SK-N-SH (cell line): ENCODE results near the gene RBM47. TPM values are rescaled to one million over a fixed set of nuclear protein-coding genes. Genes with fewer than 3 reads are reported as not detected.

ENCODE experiments used
- CTCF ChIA-PET: fragments of 300-600, 350-600 bp; formaldehyde crosslinking; extraction: SDS; loops from one replicate; lab custom pipeline; 2021; lab: Yijun Ruan, JAX
- POLR2A ChIA-PET: fragments of 350-600 bp; sonication (Branson Sonifier 250); formaldehyde crosslinking; extraction: SDS; loops from one replicate; lab custom pipeline; 2020; ENCODE audit warnings: antibody characterized with exemption, inconsistent platforms; lab: Yijun Ruan, JAX
- DNase-seq: peaks from one replicate; pipeline ENCODE4 v3.0.0; 2012
- H2AFZ ChIP-seq: fragments of 200-600 bp; sonication (generic); 2 replicates; pipeline ENCODE4 v1.8.1; 2016; ENCODE audit warnings: antibody characterized with exemption, mild to moderate bottlenecking, low read depth
- H3F3A ChIP-seq: fragments of 200-600 bp; sonication (generic); replicated peaks from 2 replicates; pipeline ENCODE3; 2016; ENCODE audit warnings: antibody characterized with exemption, mild to moderate bottlenecking; ENCODE audit not compliant: insufficient read depth
- H3K27ac ChIP-seq, 2 experiments: fragments of 200-500 bp in 1 of 2; fragments of 200-600 bp in 1 of 2; sonication (Bioruptor generic) in 1 of 2; sonication (generic), shearing (Covaris generic) in 1 of 2; 2 replicates each; pipeline versions ENCODE4 v1.5.1 to v1.6.1; 2014 to 2016; ENCODE audit warnings: low read depth in 2 of 2, inconsistent platforms in 1 of 2, low read length in 1 of 2, mild to moderate bottlenecking in 1 of 2, mixed read lengths in 1 of 2
- H3K27me3 ChIP-seq: fragments of 200-600 bp; sonication (generic), shearing (Covaris generic); 2 replicates; pipeline ENCODE4 v1.6.1; 2016; ENCODE audit warnings: mixed run types; ENCODE audit not compliant: insufficient read depth
- H3K36me3 ChIP-seq, 2 experiments: fragments of 200-500 bp in 1 of 2; fragments of 200-600 bp in 1 of 2; sonication (Bioruptor generic) in 1 of 2; sonication (generic) in 1 of 2; replicated peaks in 1 of 2; 2 replicates each; pipeline versions ENCODE3 to v1.5.1; 2014 to 2016; ENCODE audit warnings: low read length in 1 of 2, mild to moderate bottlenecking in 1 of 2; ENCODE audit not compliant: insufficient read depth in 2 of 2, control insufficient read depth in 1 of 2
- H3K4me1 ChIP-seq, 2 experiments: fragments of 200-500 bp in 1 of 2; fragments of 200-600 bp in 1 of 2; sonication (Bioruptor generic) in 1 of 2; sonication (generic), shearing (Covaris generic) in 1 of 2; 2 replicates each; pipeline versions ENCODE4 v1.5.1 to v1.6.1; 2014 to 2016; ENCODE audit warnings: low read depth in 1 of 2, low read length in 1 of 2, mixed run types in 1 of 2; ENCODE audit not compliant: insufficient read depth in 2 of 2, control insufficient read depth in 1 of 2
- H3K4me2 ChIP-seq: fragments of 200-600 bp; sonication (generic), shearing (Covaris generic); 2 replicates; pipeline ENCODE4 v1.6.1; 2017; ENCODE audit warnings: mixed run types
- H3K4me3 ChIP-seq, 2 experiments: fragments of 200-500 bp in 1 of 2; fragments of 200-600 bp in 1 of 2; sonication (Bioruptor generic) in 1 of 2; sonication (generic), shearing (Covaris generic) in 1 of 2; 2 replicates each; pipeline versions ENCODE4 v1.5.1 to v1.8.1; 2014 to 2016; ENCODE audit warnings: low read depth in 2 of 2, inconsistent platforms in 1 of 2, low read length in 1 of 2, mild to moderate bottlenecking in 1 of 2, mixed read lengths in 1 of 2, moderate library complexity in 1 of 2
- H3K79me2 ChIP-seq: fragments of 200-600 bp; sonication (generic); 2 replicates; pipeline ENCODE4 v1.8.1; 2017; ENCODE audit warnings: mild to moderate bottlenecking; ENCODE audit not compliant: insufficient read depth
- H3K9ac ChIP-seq: fragments of 200-600 bp; sonication (generic); 2 replicates; pipeline ENCODE4 v1.6.1; 2017; ENCODE audit warnings: mixed run types
- H3K9me2 ChIP-seq: fragments of 200-600 bp; sonication (generic); 2 replicates; pipeline ENCODE4 v1.6.1; 2017; ENCODE audit warnings: mixed run types
- H3K9me3 ChIP-seq: fragments of 200-600 bp; sonication (generic); 2 replicates; pipeline ENCODE4 v1.6.1; 2017; ENCODE audit warnings: mixed run types, mild to moderate bottlenecking, moderate library complexity
- H4K20me1 ChIP-seq: fragments of 200-600 bp; sonication (generic); 2 replicates; pipeline ENCODE4 v1.6.1; 2017; ENCODE audit warnings: mild to moderate bottlenecking, mixed run types; ENCODE audit not compliant: insufficient read depth
- CHD2 ChIP-seq: fragments of 150-350 bp; IDR thresholded peaks from 2 replicates; pipeline ENCODE4 v1.6.1; 2018; ENCODE audit warnings: low read length; ENCODE audit not compliant: partially characterized antibody
- EP300 ChIP-seq, 2 experiments: IDR thresholded peaks; 2 replicates each; pipeline versions ENCODE4 v1.4.0 to v1.6.1; 2012; ENCODE audit warnings: borderline replicate concordance in 1 of 2, low read depth in 1 of 2, low read length in 1 of 2
- EZH2phosphoT487 ChIP-seq: fragments of 200-600 bp; sonication (generic); IDR thresholded peaks from 2 replicates; pipeline ENCODE4 v1.6.1; 2017; ENCODE audit warnings: low read depth, mixed run types, mild to moderate bottlenecking, antibody characterized with exemption, moderate library complexity, borderline replicate concordance
- FOSL2 ChIP-seq: IDR thresholded peaks from 2 replicates; pipeline ENCODE4 v1.4.0; 2012; ENCODE audit warnings: low read depth, mild to moderate bottlenecking, moderate library complexity, borderline replicate concordance
- FOXJ3 ChIP-seq: sonication (generic); formaldehyde crosslinking; IDR thresholded peaks from 2 replicates; pipeline ENCODE4 v1.5.1; 2020; ENCODE audit warnings: mild to moderate bottlenecking, missing genetic modification reagents
- GABPA ChIP-seq: IDR thresholded peaks from 2 replicates; pipeline ENCODE4 v1.4.0; 2012; ENCODE audit warnings: low read depth, mild to moderate bottlenecking
- GATA2 ChIP-seq: sonication (generic); formaldehyde crosslinking; IDR thresholded peaks from 2 replicates; pipeline ENCODE4 v1.5.0; 2020; ENCODE audit warnings: mild to moderate bottlenecking, missing genetic modification reagents
- JUND ChIP-seq: IDR thresholded peaks from 2 replicates; pipeline ENCODE4 v1.4.0; 2012
- MEF2A ChIP-seq: IDR thresholded peaks from 2 replicates; pipeline ENCODE4 v1.4.0; 2012; ENCODE audit warnings: low read depth, borderline replicate concordance
- NFIC ChIP-seq: IDR thresholded peaks from 2 replicates; pipeline ENCODE4 v1.4.0; 2012; ENCODE audit warnings: borderline replicate concordance
- NRF1 ChIP-seq: IDR thresholded peaks from 2 replicates; pipeline ENCODE4 v1.6.1; 2012; ENCODE audit warnings: low read depth, mild to moderate bottlenecking, low read length
- RAD21 ChIP-seq: IDR thresholded peaks from 2 replicates; pipeline ENCODE4 v1.6.1; 2012; ENCODE audit warnings: mild to moderate bottlenecking, low read length
- RCOR1 ChIP-seq: fragments of 150-350 bp; IDR thresholded peaks from 2 replicates; pipeline ENCODE4 v1.6.1; 2017; ENCODE audit warnings: antibody characterized with exemption, low read length
- RFX5 ChIP-seq: IDR thresholded peaks from 2 replicates; pipeline ENCODE4 v1.6.1; 2012; ENCODE audit warnings: mild to moderate bottlenecking, improper control_type of control experiment, low read length
- RXRA ChIP-seq: IDR thresholded peaks from 2 replicates; pipeline ENCODE4 v1.4.0; 2012; ENCODE audit warnings: low read depth, mild to moderate bottlenecking, borderline replicate concordance
- SIN3A ChIP-seq: IDR thresholded peaks from 2 replicates; pipeline ENCODE4 v1.6.1; 2012; ENCODE audit warnings: low read depth, mild to moderate bottlenecking, low read length, moderate library complexity, borderline replicate concordance
- SMC3 ChIP-seq: IDR thresholded peaks from 2 replicates; pipeline ENCODE4 v1.6.1; 2012; ENCODE audit warnings: low read depth, low read length, improper control_type of control experiment
- TCF12 ChIP-seq: IDR thresholded peaks from 2 replicates; pipeline ENCODE4 v1.4.0; 2012
- USF1 ChIP-seq: IDR thresholded peaks from 2 replicates; pipeline ENCODE4 v1.4.0; 2012; ENCODE audit warnings: low read depth, borderline replicate concordance
- YY1 ChIP-seq: IDR thresholded peaks from 2 replicates; pipeline ENCODE4 v1.4.0; 2012; ENCODE audit warnings: low read depth, mild to moderate bottlenecking
- ZBTB33 ChIP-seq: IDR thresholded peaks from 2 replicates; pipeline ENCODE4 v1.4.0; 2012; ENCODE audit warnings: low read depth, borderline replicate concordance
- WGBS: methylation state at CpG from one replicate; pipeline ENCODE4 v1.1.6; 2017; ENCODE audit warnings: low lambda C conversion rate; 5-methylcytosine and 5-hydroxymethylcytosine counted together
- polyA plus RNA-seq, 3 experiments: library from polyadenylated mRNA; depleted of rRNA; stranded (reverse); fragments of >200 nt; gene quantifications; 2 replicates each; pipeline ENCODE4 v1.2.3, GENCODE V29; 2012
- TF ChIP-seq, protein P1 (sequence below): fragments of 200-600 bp; sonication (generic); IDR thresholded peaks from 2 replicates; pipeline ENCODE4 v1.6.1; 2017; ENCODE audit warnings: antibody characterized with exemption, mild to moderate bottlenecking, moderate library complexity

RBM47 gene
- polyA plus RNA-seq, 1 of the 3 experiments (the other 2 are of a cell fraction), result 6.8 TPM

DNA sequence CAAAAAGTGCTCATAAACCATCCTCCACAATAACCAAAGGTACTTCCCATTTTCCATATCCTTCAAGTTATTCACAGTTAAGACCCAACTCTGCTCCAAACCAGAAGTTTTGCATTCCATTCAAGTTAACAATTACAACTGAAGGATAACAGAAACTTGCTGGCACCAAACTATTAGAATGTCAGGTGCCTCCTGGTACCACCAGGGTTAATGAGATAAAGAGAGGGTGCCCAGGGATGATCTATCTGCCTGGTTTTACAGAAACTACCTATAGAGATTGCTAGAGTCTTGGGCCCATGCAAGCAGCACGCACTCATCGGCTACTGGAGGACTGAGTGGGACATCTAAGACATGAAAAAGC, 114.6 kb downstream of the RBM47 start:
- Histone ChIP-seq H3K9me2 (no peaks in the 10 kb centered on the region), H3F3A (no peaks in the 10 kb centered on the region), H3K9ac (no peak overlapping the region), H3K27me3 (no peaks in the 10 kb centered on the region), H4K20me1 (no peaks in the 10 kb centered on the region), H3K9me3 (no peaks in the 10 kb centered on the region), H3K4me1 (no peaks in the 10 kb centered on the region), H3K27ac (no peak overlapping the region), H3K4me2 (no peak overlapping the region), H3K4me3 (no peak overlapping the region), H2AFZ (no peak overlapping the region), H3K36me3 (no peaks in the 10 kb centered on the region), H3K79me2 (no peaks in the 10 kb centered on the region)
- DNase-seq, result no peak
- 73% methylated on average over 2 of the region's 2 CpGs for WGBS
- TF ChIP-seq FOSL2 (no peak), RXRA (no peak), GATA2 (CRISPR knock-in tag) (no peak), USF1 (no peak), EZH2phosphoT487 (no peak), RAD21 (no peak), SIN3A (no peak)
- ChIA-PET CTCF (no interaction called here), POLR2A (no interaction called here)

GRCh38 chr4:40514497-40514951, 115.1 kb downstream of the RBM47 start:
- Histone ChIP-seq H3K36me3 (no peaks in the 10 kb centered on the region), H3K9me2 (no peaks in the 10 kb centered on the region), H3K4me2 (no peak overlapping the region), H3K4me3 (no peak overlapping the region), H3K79me2 (no peaks in the 10 kb centered on the region), H3K27ac (no peak overlapping the region), H3K4me1 (no peaks in the 10 kb centered on the region), H3K9ac (no peak overlapping the region), H3F3A (no peaks in the 10 kb centered on the region), H3K9me3 (no peaks in the 10 kb centered on the region), H4K20me1 (no peaks in the 10 kb centered on the region), H3K27me3 (no peaks in the 10 kb centered on the region), H2AFZ (no peak overlapping the region)
- TF ChIP-seq USF1, result no peak
- TF ChIP-seq NRF1, result no peak
- no peak for TF ChIP-seq FOXJ3 (CRISPR knock-in tag)
- no peak for TF ChIP-seq TCF12
- TF ChIP-seq SIN3A, result no peak
- TF ChIP-seq RFX5, result no peak
- TF ChIP-seq RCOR1, result no peak
- no peak for TF ChIP-seq EP300 (IDR thresholded peaks at IDR 0.05; ENCODE audit: borderline replicate concordance in 1 of 2, low read depth in 1 of 2, low read length in 1 of 2)
- TF ChIP-seq YY1, result no peak
- no peak for TF ChIP-seq CHD2
- TF ChIP-seq NFIC, result no peak
- TF ChIP-seq SMC3, result no peak
- no peak for TF ChIP-seq GABPA
- no peak for TF ChIP-seq RAD21
- TF ChIP-seq JUND, result no peak
- no peak for TF ChIP-seq MEF2A
- TF ChIP-seq, protein P1, sequence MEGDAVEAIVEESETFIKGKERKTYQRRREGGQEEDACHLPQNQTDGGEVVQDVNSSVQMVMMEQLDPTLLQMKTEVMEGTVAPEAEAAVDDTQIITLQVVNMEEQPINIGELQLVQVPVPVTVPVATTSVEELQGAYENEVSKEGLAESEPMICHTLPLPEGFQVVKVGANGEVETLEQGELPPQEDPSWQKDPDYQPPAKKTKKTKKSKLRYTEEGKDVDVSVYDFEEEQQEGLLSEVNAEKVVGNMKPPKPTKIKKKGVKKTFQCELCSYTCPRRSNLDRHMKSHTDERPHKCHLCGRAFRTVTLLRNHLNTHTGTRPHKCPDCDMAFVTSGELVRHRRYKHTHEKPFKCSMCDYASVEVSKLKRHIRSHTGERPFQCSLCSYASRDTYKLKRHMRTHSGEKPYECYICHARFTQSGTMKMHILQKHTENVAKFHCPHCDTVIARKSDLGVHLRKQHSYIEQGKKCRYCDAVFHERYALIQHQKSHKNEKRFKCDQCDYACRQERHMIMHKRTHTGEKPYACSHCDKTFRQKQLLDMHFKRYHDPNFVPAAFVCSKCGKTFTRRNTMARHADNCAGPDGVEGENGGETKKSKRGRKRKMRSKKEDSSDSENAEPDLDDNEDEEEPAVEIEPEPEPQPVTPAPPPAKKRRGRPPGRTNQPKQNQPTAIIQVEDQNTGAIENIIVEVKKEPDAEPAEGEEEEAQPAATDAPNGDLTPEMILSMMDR, result no peak
- TF ChIP-seq ZBTB33, result no peak
- WGBS, result 83% methylated on average over 11 of the region's 11 CpGs
- CTCF ChIA-PET, result no interaction called here
- no peak for DNase-seq
- POLR2A ChIA-PET, result no interaction called here
